HepG2 (cell line): ENCODE data around the gene TBRG4. TPM values are rescaled to one million over a fixed set of nuclear protein-coding genes. Genes with fewer than 3 reads are reported as not detected.

Experiments used
- FOSL2 ChIP-seq: sonication (generic); formaldehyde crosslinking; IDR thresholded peaks from 2 replicates; pipeline ENCODE4 v1.4.0; 2020; ENCODE audit warnings: missing genetic modification reagents
- HIVEP1 ChIP-seq: sonication (generic); formaldehyde crosslinking; IDR thresholded peaks from 2 replicates; pipeline ENCODE4 v1.4.0; 2020; ENCODE audit warnings: mild to moderate bottlenecking, missing genetic modification reagents
- MIER3 ChIP-seq: IDR thresholded peaks from 2 replicates; pipeline ENCODE4 v1.6.1; 2016; ENCODE audit warnings: missing compliant biosample characterization, borderline replicate concordance
- SRF ChIP-seq: IDR thresholded peaks from 2 replicates; pipeline ENCODE4 v1.6.1; 2011; ENCODE audit warnings: mild to moderate bottlenecking, low read depth, low read length, moderate library complexity
- ZFP41 ChIP-seq: sonication (generic); formaldehyde crosslinking; IDR thresholded peaks from 2 replicates; pipeline ENCODE4 v1.4.0; 2020; ENCODE audit warnings: mild to moderate bottlenecking, missing genetic modification reagents, borderline replicate concordance
- ZNF670 ChIP-seq: sonication (generic); formaldehyde crosslinking; IDR thresholded peaks from 2 replicates; pipeline ENCODE4 v1.8.0; 2022; ENCODE audit warnings: mild to moderate bottlenecking, missing genetic modification reagents, borderline replicate concordance
- ZNF761 ChIP-seq: sonication (generic); formaldehyde crosslinking; conservative IDR thresholded peaks from 2 replicates; pipeline ENCODE4 v1.4.0; 2020; ENCODE audit warnings: mild to moderate bottlenecking, missing genetic modification reagents
- ZNF772 ChIP-seq: sonication (generic); formaldehyde crosslinking; IDR thresholded peaks from 2 replicates; pipeline ENCODE4 v1.5.0; 2020; ENCODE audit warnings: mild to moderate bottlenecking, missing genetic modification reagents
- polyA plus RNA-seq, 8 experiments: library from polyadenylated mRNA; depleted of rRNA in 3 of 8; stranded (reverse) in 7 of 8; unstranded in 1 of 8; fragments of >200 nt; fragmentation: Illumina TruSeq in 4 of 8; extraction: Trizol in 4 of 8; gene quantifications; 2 replicates each; pipeline versions ENCODE4 v1.2.1 to v1.2.3, GENCODE V29; 2011 to 2016; ENCODE audit warnings: low read depth in 4 of 8, missing spikeins in 1 of 8, mixed read lengths in 1 of 8; ENCODE audit not compliant: insufficient read depth in 1 of 8
- total RNA-seq, 5 experiments: library from RNA; depleted of rRNA; stranded (reverse); fragments of >200 nt; fragmentation: Illumina TruSeq; extraction: Trizol; gene quantifications; 2 replicates each; pipeline ENCODE4 v1.2.3, GENCODE V29; 2016; ENCODE audit warnings: low read depth in 1 of 5
- TF ChIP-seq, protein P1 (sequence below): sonication (generic); formaldehyde crosslinking; IDR thresholded peaks from 2 replicates; pipeline ENCODE4 v1.4.0; 2020; ENCODE audit warnings: missing genetic modification reagents, borderline replicate concordance
- TF ChIP-seq, protein P2 (sequence below): sonication (generic); formaldehyde crosslinking; IDR thresholded peaks from 2 replicates; pipeline ENCODE4 v1.4.0; 2020; ENCODE audit warnings: mild to moderate bottlenecking, missing genetic modification reagents
- TF ChIP-seq, protein P3 (sequence below): sonication (generic); formaldehyde crosslinking; IDR thresholded peaks from 2 replicates; pipeline ENCODE4 v1.5.1; 2020; ENCODE audit warnings: missing genetic modification reagents, mild to moderate bottlenecking, borderline replicate concordance
- TF ChIP-seq, protein P4 (sequence below): sonication (generic); formaldehyde crosslinking; IDR thresholded peaks from 2 replicates; pipeline ENCODE4 v1.5.1; 2020; ENCODE audit warnings: missing genetic modification reagents, mild to moderate bottlenecking, borderline replicate concordance
- TF ChIP-seq, protein P5 (sequence below), 2 experiments: IDR thresholded peaks; 2 replicates each; pipeline ENCODE4 v1.6.1; 2011 to 2012; ENCODE audit warnings: low read length in 2 of 2, borderline replicate concordance in 1 of 2, low read depth in 1 of 2, mild to moderate bottlenecking in 1 of 2, moderate library complexity in 1 of 2
- TF ChIP-seq, protein P6 (sequence below): sonication (generic); formaldehyde crosslinking; IDR thresholded peaks from 2 replicates; pipeline ENCODE4 v1.4.0; 2020; ENCODE audit warnings: missing genetic modification reagents

Gene TBRG4
- total and polyA plus RNA-seq, 2 of the 13 experiments (the other 11 are each of a cell fraction or from before 2014, with no cell fraction given) = 87.8 to 107 TPM

DNA sequence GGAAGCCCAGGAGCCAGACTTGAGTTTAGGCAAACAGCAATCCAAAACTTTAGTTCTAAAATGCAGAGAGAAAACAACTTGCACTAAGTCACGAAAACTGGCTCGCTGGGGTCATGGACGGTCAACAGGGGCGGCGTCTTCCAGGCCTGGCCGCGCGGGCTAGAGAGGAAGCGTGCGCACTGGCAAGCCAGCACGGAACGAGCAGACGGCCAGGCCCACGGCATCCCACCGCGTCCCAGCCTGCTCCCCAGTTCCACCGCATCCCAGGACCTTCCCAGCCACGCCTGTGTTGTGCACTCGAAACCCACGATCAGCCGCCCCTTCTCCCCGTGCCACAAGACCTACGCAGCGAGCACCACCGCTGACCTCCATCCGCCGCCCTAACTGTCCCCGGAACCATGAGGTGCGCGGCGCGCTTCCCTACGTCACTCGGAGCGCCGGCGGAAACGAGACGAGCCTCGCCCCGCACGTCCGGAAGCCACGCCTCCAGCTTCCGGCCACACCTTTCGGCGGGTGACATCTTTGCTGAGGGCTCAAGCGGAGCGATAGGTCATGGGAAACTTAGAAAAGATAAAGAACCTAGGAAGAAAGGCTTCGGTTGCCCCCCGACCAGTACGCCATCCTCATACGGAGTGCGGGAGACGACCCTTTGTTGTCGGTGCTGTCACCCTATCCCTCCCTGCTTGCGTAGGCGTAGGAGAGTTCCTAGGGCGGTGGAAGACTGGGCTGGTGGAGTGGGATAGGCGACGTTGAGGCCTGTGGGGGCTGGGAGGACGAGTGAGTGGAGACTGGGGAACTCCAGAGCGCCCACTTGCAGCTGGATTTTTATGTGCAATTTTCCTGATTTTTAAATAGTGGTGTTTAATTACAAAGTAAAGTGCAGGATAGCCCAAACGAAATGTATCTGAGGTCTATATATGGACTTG lies at the start of gene TBRG4 (continued):
- TF ChIP-seq, protein P1, sequence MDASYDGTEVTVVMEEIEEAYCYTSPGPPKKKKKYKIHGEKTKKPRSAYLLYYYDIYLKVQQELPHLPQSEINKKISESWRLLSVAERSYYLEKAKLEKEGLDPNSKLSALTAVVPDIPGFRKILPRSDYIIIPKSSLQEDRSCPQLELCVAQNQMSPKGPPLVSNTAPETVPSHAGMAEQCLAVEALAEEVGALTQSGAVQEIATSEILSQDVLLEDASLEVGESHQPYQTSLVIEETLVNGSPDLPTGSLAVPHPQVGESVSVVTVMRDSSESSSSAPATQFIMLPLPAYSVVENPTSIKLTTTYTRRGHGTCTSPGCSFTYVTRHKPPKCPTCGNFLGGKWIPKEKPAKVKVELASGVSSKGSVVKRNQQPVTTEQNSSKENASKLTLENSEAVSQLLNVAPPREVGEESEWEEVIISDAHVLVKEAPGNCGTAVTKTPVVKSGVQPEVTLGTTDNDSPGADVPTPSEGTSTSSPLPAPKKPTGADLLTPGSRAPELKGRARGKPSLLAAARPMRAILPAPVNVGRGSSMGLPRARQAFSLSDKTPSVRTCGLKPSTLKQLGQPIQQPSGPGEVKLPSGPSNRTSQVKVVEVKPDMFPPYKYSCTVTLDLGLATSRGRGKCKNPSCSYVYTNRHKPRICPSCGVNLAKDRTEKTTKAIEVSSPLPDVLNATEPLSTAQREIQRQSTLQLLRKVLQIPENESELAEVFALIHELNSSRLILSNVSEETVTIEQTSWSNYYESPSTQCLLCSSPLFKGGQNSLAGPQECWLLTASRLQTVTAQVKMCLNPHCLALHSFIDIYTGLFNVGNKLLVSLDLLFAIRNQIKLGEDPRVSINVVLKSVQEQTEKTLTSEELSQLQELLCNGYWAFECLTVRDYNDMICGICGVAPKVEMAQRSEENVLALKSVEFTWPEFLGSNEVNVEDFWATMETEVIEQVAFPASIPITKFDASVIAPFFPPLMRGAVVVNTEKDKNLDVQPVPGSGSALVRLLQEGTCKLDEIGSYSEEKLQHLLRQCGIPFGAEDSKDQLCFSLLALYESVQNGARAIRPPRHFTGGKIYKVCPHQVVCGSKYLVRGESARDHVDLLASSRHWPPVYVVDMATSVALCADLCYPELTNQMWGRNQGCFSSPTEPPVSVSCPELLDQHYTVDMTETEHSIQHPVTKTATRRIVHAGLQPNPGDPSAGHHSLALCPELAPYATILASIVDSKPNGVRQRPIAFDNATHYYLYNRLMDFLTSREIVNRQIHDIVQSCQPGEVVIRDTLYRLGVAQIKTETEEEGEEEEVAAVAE (CRISPR knock-in tag) = peak; percentile 79; the same call in 1 of the 2 replicates
- TF ChIP-seq ZNF772 (peak; percentile 84), MIER3 (peak; percentile 97; the same call in 1 of the 2 replicates), ZNF670 (CRISPR knock-in tag) (no peak), HIVEP1 (CRISPR knock-in tag) (peak; percentile 91), ZNF761 (peak; percentile 91), ZFP41 (CRISPR knock-in tag) (peak; percentile 69; the same call in 1 of the 2 replicates), SRF (peak; percentile 76), FOSL2 (peak; percentile 63; the same call in 1 of the 2 replicates)
- TF ChIP-seq, protein P2, sequence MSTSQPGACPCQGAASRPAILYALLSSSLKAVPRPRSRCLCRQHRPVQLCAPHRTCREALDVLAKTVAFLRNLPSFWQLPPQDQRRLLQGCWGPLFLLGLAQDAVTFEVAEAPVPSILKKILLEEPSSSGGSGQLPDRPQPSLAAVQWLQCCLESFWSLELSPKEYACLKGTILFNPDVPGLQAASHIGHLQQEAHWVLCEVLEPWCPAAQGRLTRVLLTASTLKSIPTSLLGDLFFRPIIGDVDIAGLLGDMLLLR (CRISPR knock-in tag) = peak; percentile 98
- TF ChIP-seq, protein P3, sequence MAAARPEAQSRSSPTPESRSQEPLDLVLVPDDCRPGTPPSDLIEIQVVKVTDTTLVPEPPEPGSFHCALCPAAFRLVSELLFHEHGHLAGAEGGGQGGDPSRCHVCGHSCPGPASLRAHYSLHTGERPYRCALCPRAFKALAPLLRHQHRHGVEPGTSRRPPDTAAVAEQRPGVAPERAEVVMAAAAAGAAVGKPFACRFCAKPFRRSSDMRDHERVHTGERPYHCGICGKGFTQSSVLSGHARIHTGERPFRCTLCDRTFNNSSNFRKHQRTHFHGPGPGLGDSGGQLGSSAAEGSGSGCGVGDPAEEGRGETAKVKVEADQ (CRISPR knock-in tag) = peak; percentile 89; the same call in 1 of the 2 replicates
- TF ChIP-seq, protein P4, sequence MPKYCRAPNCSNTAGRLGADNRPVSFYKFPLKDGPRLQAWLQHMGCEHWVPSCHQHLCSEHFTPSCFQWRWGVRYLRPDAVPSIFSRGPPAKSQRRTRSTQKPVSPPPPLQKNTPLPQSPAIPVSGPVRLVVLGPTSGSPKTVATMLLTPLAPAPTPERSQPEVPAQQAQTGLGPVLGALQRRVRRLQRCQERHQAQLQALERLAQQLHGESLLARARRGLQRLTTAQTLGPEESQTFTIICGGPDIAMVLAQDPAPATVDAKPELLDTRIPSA (CRISPR knock-in tag) = peak; percentile 93; the same call in 1 of the 2 replicates
- TF ChIP-seq, protein P5, sequence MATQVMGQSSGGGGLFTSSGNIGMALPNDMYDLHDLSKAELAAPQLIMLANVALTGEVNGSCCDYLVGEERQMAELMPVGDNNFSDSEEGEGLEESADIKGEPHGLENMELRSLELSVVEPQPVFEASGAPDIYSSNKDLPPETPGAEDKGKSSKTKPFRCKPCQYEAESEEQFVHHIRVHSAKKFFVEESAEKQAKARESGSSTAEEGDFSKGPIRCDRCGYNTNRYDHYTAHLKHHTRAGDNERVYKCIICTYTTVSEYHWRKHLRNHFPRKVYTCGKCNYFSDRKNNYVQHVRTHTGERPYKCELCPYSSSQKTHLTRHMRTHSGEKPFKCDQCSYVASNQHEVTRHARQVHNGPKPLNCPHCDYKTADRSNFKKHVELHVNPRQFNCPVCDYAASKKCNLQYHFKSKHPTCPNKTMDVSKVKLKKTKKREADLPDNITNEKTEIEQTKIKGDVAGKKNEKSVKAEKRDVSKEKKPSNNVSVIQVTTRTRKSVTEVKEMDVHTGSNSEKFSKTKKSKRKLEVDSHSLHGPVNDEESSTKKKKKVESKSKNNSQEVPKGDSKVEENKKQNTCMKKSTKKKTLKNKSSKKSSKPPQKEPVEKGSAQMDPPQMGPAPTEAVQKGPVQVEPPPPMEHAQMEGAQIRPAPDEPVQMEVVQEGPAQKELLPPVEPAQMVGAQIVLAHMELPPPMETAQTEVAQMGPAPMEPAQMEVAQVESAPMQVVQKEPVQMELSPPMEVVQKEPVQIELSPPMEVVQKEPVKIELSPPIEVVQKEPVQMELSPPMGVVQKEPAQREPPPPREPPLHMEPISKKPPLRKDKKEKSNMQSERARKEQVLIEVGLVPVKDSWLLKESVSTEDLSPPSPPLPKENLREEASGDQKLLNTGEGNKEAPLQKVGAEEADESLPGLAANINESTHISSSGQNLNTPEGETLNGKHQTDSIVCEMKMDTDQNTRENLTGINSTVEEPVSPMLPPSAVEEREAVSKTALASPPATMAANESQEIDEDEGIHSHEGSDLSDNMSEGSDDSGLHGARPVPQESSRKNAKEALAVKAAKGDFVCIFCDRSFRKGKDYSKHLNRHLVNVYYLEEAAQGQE (IDR thresholded peaks at IDR 0.05; ENCODE audit: borderline replicate concordance in 1 of 2, low read depth in 1 of 2, low read length in 2 of 2) = no peak; a peak in 1 of 4 replicates
- TF ChIP-seq, protein P6, sequence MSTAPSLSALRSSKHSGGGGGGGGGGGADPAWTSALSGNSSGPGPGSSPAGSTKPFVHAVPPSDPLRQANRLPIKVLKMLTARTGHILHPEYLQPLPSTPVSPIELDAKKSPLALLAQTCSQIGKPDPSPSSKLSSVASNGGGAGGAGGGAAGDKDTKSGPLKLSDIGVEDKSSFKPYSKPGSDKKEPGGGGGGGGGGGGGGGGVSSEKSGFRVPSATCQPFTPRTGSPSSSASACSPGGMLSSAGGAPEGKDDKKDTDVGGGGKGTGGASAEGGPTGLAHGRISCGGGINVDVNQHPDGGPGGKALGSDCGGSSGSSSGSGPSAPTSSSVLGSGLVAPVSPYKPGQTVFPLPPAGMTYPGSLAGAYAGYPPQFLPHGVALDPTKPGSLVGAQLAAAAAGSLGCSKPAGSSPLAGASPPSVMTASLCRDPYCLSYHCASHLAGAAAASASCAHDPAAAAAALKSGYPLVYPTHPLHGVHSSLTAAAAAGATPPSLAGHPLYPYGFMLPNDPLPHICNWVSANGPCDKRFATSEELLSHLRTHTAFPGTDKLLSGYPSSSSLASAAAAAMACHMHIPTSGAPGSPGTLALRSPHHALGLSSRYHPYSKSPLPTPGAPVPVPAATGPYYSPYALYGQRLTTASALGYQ (CRISPR knock-in tag) = peak; percentile 66; the same call in 1 of the 2 replicates
